GM18909 (cell line): ENCODE results near the gene BRSK2.

Experiments used
- ATAC-seq: cut with Tn5 transposase; IDR thresholded peaks from one replicate; pipeline ENCODE4 v1.9.1; 2021; ENCODE audit warnings: mild to moderate bottlenecking; ENCODE audit not compliant: unreplicated experiment, poor library complexity

The BRSK2 gene

GRCh38 chr11:1447845-1448825 lies 58.4 kb downstream of the BRSK2 start:
- ATAC-seq, result no peak

- no peak for ATAC-seq
These were observed 59.1 kb downstream of the BRSK2 start for GRCh38 chr11:1448882-1449281.

- ATAC-seq, result no peak
These were observed 59.9 kb downstream of the BRSK2 start for GRCh38 chr11:1449490-1450243.

- ATAC-seq, result no peak
These were observed 60.7 kb downstream of the BRSK2 start for GRCh38 chr11:1450344-1450875.

GRCh38 chr11:1450949-1451710 lies 61.4 kb downstream of the BRSK2 start:
- no peak for ATAC-seq

GRCh38 chr11:1451781-1452470 lies 62.2 kb downstream of the BRSK2 start:
- ATAC-seq, result no peak

- ATAC-seq, result no peak
These were observed 63.0 kb downstream of the BRSK2 start for GRCh38 chr11:1452744-1453143.

- no peak for ATAC-seq
These were observed 63.9 kb downstream of the BRSK2 start for GRCh38 chr11:1453611-1454034.

GRCh38 chr11:1454576-1454975 lies 64.8 kb downstream of the BRSK2 start:
- no peak for ATAC-seq

- no peak for ATAC-seq
These were observed 65.5 kb downstream of the BRSK2 start for GRCh38 chr11:1455032-1455762.

GRCh38 chr11:1455763-1456060 lies 66.0 kb downstream of the BRSK2 start:
- no peak for ATAC-seq

- no peak for ATAC-seq
These were observed 66.4 kb downstream of the BRSK2 start for GRCh38 chr11:1456176-1456575.

GRCh38 chr11:1456596-1457325 lies 67.0 kb downstream of the BRSK2 start:
- ATAC-seq, result no peak

- no peak for ATAC-seq
These were observed 67.6 kb downstream of the BRSK2 start for GRCh38 chr11:1457326-1457680.

- no peak for ATAC-seq
These were observed 68.1 kb downstream of the BRSK2 start for GRCh38 chr11:1457856-1458255.

- ATAC-seq, result no peak
These were observed 68.8 kb downstream of the BRSK2 start for GRCh38 chr11:1458340-1459218.

- no peak for ATAC-seq
These were observed 69.5 kb downstream of the BRSK2 start for GRCh38 chr11:1459219-1459575.
